GM12878 (cell line): ENCODE measurements around the gene PPL. TPM values are rescaled to one million over a fixed set of nuclear protein-coding genes. Genes with fewer than 3 reads are reported as not detected.

ENCODE experiments used
- BCL11A ChIP-seq: IDR thresholded peaks from 2 replicates; pipeline ENCODE4 v1.6.1; 2011; ENCODE audit warnings: low read depth, low read length
- CBX5 ChIP-seq: sonication (generic); IDR thresholded peaks from 2 replicates; pipeline ENCODE4 v1.6.1; 2016; ENCODE audit warnings: low read depth, moderate library complexity, mild to moderate bottlenecking, inconsistent platforms
- DPF2 ChIP-seq: fragments of 450-650 bp; IDR thresholded peaks from 2 replicates; pipeline ENCODE4 v1.6.1; 2017; ENCODE audit warnings: mild to moderate bottlenecking
- FOXM1 ChIP-seq: IDR thresholded peaks from 2 replicates; pipeline ENCODE4 v1.6.1; 2012; ENCODE audit warnings: low read depth, mild to moderate bottlenecking, inconsistent platforms, low read length, moderate library complexity
- IKZF1 ChIP-seq: fragments of 450-650 bp; conservative IDR thresholded peaks from 2 replicates; pipeline ENCODE4 v1.6.1; 2017; ENCODE audit warnings: antibody characterized with exemption, mild to moderate bottlenecking
- MEF2A ChIP-seq: IDR thresholded peaks from 2 replicates; pipeline ENCODE4 v1.6.1; 2011; ENCODE audit warnings: low read depth, mild to moderate bottlenecking, low read length, moderate library complexity; ENCODE audit not compliant: insufficient read depth
- MEF2B ChIP-seq: fragments of 450-650 bp; IDR thresholded peaks from 2 replicates; pipeline ENCODE4 v1.6.1; 2018; ENCODE audit warnings: mild to moderate bottlenecking, moderate library complexity; ENCODE audit not compliant: partially characterized antibody, poor library complexity, severe bottlenecking
- MTA2 ChIP-seq: fragments of 450-650 bp; IDR thresholded peaks from 2 replicates; pipeline ENCODE4 v1.6.1; 2016; ENCODE audit warnings: low read depth, mild to moderate bottlenecking, moderate library complexity
- MYC ChIP-seq: IDR thresholded peaks from 2 replicates; pipeline ENCODE4 v1.6.1; 2011; ENCODE audit warnings: mild to moderate bottlenecking, low read length, moderate library complexity, inconsistent platforms; ENCODE audit not compliant: insufficient read depth, insufficient replicate concordance, insufficient read length, severe bottlenecking
- NFYB ChIP-seq: IDR thresholded peaks from 2 replicates; pipeline ENCODE4 v1.6.1; 2011; ENCODE audit warnings: low read depth, mild to moderate bottlenecking, low read length, improper control_type of control experiment, moderate library complexity; ENCODE audit not compliant: insufficient read depth
- NR2F1 ChIP-seq: fragments of 450-650 bp; conservative IDR thresholded peaks from 2 replicates; pipeline ENCODE4 v1.6.1; 2017; ENCODE audit warnings: mild to moderate bottlenecking
- PKNOX1 ChIP-seq: fragments of 450-650 bp; IDR thresholded peaks from 2 replicates; pipeline ENCODE4 v1.6.1; 2016; ENCODE audit warnings: mild to moderate bottlenecking
- POLR2A ChIP-seq: IDR thresholded peaks from 2 replicates; pipeline ENCODE4 v1.6.1; 2011; ENCODE audit warnings: low read depth, mild to moderate bottlenecking, low read length
- TCF3 ChIP-seq: IDR thresholded peaks from 2 replicates; pipeline ENCODE4 v1.6.1; 2012; ENCODE audit warnings: low read depth, mild to moderate bottlenecking, low read length, borderline replicate concordance; ENCODE audit not compliant: insufficient read depth
- WRNIP1 ChIP-seq: IDR thresholded peaks from 2 replicates; pipeline ENCODE4 v1.6.1; 2011; ENCODE audit warnings: low read depth, low read length, improper control_type of control experiment, borderline replicate concordance
- ZBTB11 ChIP-seq: fragments of 450-650 bp; formaldehyde crosslinking; IDR thresholded peaks from 2 replicates; pipeline ENCODE4 v1.5.0; 2022; ENCODE audit warnings: mild to moderate bottlenecking, missing genetic modification characterization
- ZBTB33 ChIP-seq: fragments of 450-650 bp; IDR thresholded peaks from 2 replicates; pipeline ENCODE4 v1.6.1; 2017; ENCODE audit warnings: mild to moderate bottlenecking
- ZNF217 ChIP-seq: fragments of 450-650 bp; IDR thresholded peaks from 2 replicates; pipeline ENCODE4 v1.6.1; 2017; ENCODE audit warnings: antibody characterized with exemption, mild to moderate bottlenecking
- ZNF24 ChIP-seq: fragments of 450-650 bp; IDR thresholded peaks from 2 replicates; pipeline ENCODE4 v1.6.1; 2017; ENCODE audit warnings: antibody characterized with exemption, mild to moderate bottlenecking
- ZNF274 ChIP-seq: IDR thresholded peaks from one replicate; pipeline ENCODE4 v1.8.0; 2011; ENCODE audit not compliant: insufficient read length, insufficient read depth
- ZNF592 ChIP-seq: fragments of 450-650 bp; IDR thresholded peaks from 2 replicates; pipeline ENCODE4 v1.6.1; 2017; ENCODE audit warnings: mild to moderate bottlenecking, moderate library complexity
- polyA plus RNA-seq, 11 experiments: library from polyadenylated mRNA; depleted of rRNA in 4 of 11; unstranded in 6 of 11; stranded (reverse) in 5 of 11; fragments of >200 nt; fragmentation: Nextera tagmentation in 4 of 11; fragmentation: Illumina TruSeq in 1 of 11; extraction: Ambion mirVana in 4 of 11; extraction: Trizol in 1 of 11; gene quantifications; 1 replicate in 1 of 11; 2 replicates in 10 of 11; pipeline versions ENCODE4 v1.2.1 to v1.2.3, GENCODE V29; 2011 to 2016; ENCODE audit warnings: inconsistent platforms in 2 of 11, missing spikeins in 2 of 11, low read depth in 1 of 11
- total RNA-seq, 4 experiments: library from RNA; depleted of rRNA in 3 of 4; stranded (reverse); fragments of >200 nt in 3 of 4; fragmentation: Illumina TruSeq in 1 of 4; extraction: Trizol in 1 of 4; gene quantifications; 2 replicates each; pipeline versions ENCODE4 v1.2.1 to v1.2.3, GENCODE V29; 2013 to 2021

Gene PPL
- total and polyA plus RNA-seq, 10 of the 15 experiments (the other 5 are each of a cell fraction or from before 2014, with no cell fraction given) = 0.03 to 0.47 (median 0.05) TPM; not detected in 2

DNA sequence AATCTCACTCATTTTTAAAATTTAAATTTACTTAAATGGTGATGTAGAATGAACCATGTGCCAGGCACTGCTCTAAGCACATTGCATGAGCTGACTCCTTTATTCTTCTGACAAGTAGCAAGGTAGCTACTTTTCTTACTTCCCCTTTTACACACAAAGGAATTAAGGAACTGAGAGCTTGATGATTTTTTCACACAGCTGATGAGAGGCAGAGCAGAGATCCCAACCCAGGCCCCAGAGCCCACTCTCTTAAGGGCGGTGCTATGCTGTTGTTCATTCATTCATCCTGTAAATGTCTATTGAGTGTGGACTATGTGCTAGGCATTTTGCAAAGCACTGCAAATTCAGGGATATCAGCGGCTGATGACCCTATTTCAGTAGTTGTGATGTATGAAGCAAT lies 39.1 kb upstream of the PPL start (continued):
- TF ChIP-seq ZBTB33 = no peak
- peak; percentile 83; the same call in 1 of the 2 replicates for TF ChIP-seq DPF2
- TF ChIP-seq WRNIP1 = no peak
- TF ChIP-seq FOXM1 = no peak
- TF ChIP-seq ZNF217 = peak; percentile 47; the same call in 1 of the 2 replicates
- peak; percentile 87 for TF ChIP-seq CBX5
- 0 out of 2 replicates have a peak, but pooled peaks have one; percentile 23 for TF ChIP-seq MEF2A
- TF ChIP-seq TCF3 = no peak
- TF ChIP-seq ZNF24 = peak; percentile 94
- TF ChIP-seq MTA2 = peak; percentile 53; the same call in 1 of the 2 replicates
- no peak for TF ChIP-seq MYC
- 0 out of 2 replicates have a peak, but pooled peaks have one; percentile 19 for TF ChIP-seq PKNOX1
- no peak for TF ChIP-seq ZNF274
- TF ChIP-seq IKZF1 = no peak
- TF ChIP-seq NR2F1 = no peak
- TF ChIP-seq BCL11A = peak; percentile 39; the same call in 1 of the 2 replicates
- no peak for TF ChIP-seq ZBTB11
- TF ChIP-seq NFYB = no peak
- TF ChIP-seq MEF2B = no peak
- no peak for TF ChIP-seq ZNF592
- no peak for TF ChIP-seq POLR2A
